GM10847 (cell line): ENCODE measurements around the gene DAB2IP.

ENCODE experiments used
- POLR2A ChIP-seq: IDR thresholded peaks from 2 replicates; pipeline ENCODE4 v1.6.1; 2011; ENCODE audit not compliant: insufficient read length; ENCODE audit errors: extremely low read depth

The DAB2IP gene

GRCh38 chr9:121743441-121744001 lies 92.1 kb downstream of the DAB2IP start:
- no peak for TF ChIP-seq POLR2A

- no peak for TF ChIP-seq POLR2A
Observed at GRCh38 chr9:121744002-121744686, 92.7 kb downstream of the DAB2IP start.

GRCh38 chr9:121744687-121745395 lies 93.4 kb downstream of the DAB2IP start:
- TF ChIP-seq POLR2A, result no peak

GRCh38 chr9:121745396-121745695 lies 93.9 kb downstream of the DAB2IP start:
- TF ChIP-seq POLR2A, result no peak

- TF ChIP-seq POLR2A, result no peak
Observed at GRCh38 chr9:121746411-121746810, 95.0 kb downstream of the DAB2IP start.

GRCh38 chr9:121746866-121747265 lies 95.4 kb downstream of the DAB2IP start:
- TF ChIP-seq POLR2A, result no peak

- TF ChIP-seq POLR2A, result no peak
Observed at GRCh38 chr9:121748074-121748473, 96.6 kb downstream of the DAB2IP start.

GRCh38 chr9:121748727-121749423 lies 97.4 kb downstream of the DAB2IP start:
- TF ChIP-seq POLR2A, result no peak

- TF ChIP-seq POLR2A, result no peak
Observed at GRCh38 chr9:121749614-121750013, 98.2 kb downstream of the DAB2IP start.

GRCh38 chr9:121750259-121750714 lies 98.9 kb downstream of the DAB2IP start:
- TF ChIP-seq POLR2A, result no peak

- no peak for TF ChIP-seq POLR2A
Observed at GRCh38 chr9:121750715-121751623, 99.5 kb downstream of the DAB2IP start.

- TF ChIP-seq POLR2A, result no peak
Observed at GRCh38 chr9:121751686-121752445, 100.4 kb downstream of the DAB2IP start.

GRCh38 chr9:121752929-121753328 lies 101.5 kb downstream of the DAB2IP start:
- no peak for TF ChIP-seq POLR2A

- no peak for TF ChIP-seq POLR2A
Observed at GRCh38 chr9:121753802-121754654, 102.6 kb downstream of the DAB2IP start.
